HL-60/S4 (cell line): ENCODE results near the gene CAPG.
"Not testable (repeated sequence)": the region's sequence is repeated elsewhere in the genome, so short reads cannot be mapped to it uniquely, and the experiment has no call there.

ENCODE experiments used
- in situ Hi-C: fragments of 300-500 bp; cut with MboI; formaldehyde crosslinking; loops from 2 replicates; pipeline ENCODE4 v1.14.3; 2022; ENCODE audit warnings: low sequenced_read_pairs

The CAPG gene

DNA sequence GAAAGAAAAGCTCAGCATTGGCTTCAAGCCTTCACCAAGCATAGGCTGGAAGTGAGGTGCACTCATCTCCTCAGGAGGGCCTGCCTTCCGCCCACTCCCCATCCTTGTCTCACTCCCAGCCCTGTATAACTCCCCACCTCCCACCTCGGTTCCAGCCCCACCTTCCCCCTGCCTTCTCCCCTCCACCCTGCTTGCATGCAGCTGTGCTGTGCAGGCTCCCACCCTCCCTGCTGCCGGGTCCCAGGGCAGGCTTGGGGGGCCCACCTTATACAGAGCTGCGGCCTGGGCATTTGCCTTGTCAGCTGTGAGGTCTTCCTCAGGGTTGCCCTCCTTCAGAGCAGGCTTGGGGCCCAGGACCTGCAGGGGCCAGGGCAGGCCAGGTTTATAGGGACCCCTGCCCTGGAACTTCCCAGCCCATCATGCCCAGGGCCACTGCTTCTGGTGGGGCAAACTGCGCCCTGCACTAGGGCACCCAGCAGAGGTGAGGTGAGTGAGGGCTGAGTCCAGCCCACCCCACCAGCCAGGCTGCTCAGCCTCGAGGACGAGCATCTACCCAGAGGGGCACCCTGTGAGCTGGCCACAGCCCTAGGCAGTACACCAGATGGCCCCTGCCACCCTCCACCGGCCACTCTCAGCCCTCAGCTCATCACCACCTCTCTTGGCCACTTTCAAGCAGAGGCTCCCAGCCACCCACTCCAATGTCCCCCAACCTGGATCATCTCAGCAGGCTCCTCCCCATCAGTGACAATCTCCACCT is 11.6 kb downstream of the CAPG start:
- in situ Hi-C loops = no loop called here

DNA sequence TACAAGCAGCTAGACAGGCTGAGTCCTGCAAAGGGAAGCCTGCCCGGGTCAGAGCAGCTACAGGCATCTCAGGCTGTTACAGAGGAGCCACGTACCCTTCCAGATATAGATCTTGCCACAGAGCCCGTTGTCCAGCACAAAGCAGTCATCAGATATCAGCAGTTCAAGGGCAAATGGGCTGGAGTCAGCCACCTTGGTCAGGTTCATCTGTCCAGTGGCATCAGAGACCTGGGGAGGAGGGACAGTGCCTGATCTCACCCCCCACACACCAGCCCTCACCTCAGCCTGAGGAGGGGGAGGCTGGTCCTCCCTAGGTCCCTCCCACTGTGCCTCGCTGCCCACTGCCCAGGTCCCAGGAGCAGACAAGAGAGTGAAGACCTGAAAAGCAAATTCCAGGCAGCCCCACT is 12.2 kb downstream of the CAPG start:
- in situ Hi-C loops = no loop called here

DNA sequence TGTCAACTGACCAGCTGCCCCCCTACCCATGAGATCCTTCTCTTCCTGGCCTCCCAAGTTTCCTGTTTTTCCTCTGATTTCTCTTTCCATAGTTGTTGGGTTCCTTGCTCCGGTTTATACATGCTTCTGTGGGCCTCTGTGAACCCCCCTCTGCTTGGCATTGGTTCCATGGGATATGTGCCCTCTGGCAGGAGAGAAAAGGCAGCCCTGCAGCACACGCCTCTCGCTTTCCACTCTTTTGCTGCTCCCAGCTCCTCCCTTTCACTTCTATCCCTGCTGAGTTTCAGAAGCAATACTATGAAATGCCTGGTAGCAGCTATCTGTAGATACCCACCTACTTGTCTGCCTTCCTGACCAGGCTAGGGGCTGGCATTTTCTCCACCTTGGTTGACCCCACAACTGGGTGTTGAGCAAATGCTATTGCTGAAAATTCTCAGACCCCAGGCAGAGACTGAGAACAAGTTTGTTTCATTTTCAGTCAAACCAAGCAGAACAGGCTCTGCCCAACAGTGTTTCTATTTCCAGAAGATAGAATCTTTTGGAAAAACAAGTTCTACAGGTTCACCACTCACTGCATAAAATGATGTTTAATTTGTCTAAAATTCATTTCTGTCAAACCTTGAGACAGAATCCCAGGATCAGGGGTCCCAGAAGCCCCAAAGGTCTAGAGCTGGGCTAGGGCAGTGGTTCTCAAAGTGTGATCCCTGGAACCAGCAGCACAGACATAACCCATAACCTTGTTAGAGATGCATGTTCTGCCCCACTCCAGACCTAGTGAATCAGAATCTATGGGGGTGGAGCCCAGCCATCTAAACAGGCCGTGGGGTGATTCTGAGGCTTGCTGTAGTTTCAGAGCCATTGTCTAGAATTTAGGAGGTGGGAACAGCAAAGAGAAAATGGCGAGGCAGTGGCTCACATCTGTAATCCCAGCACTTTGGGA is 13.4 kb downstream of the CAPG start:
- in situ Hi-C loops = no loop called here

DNA sequence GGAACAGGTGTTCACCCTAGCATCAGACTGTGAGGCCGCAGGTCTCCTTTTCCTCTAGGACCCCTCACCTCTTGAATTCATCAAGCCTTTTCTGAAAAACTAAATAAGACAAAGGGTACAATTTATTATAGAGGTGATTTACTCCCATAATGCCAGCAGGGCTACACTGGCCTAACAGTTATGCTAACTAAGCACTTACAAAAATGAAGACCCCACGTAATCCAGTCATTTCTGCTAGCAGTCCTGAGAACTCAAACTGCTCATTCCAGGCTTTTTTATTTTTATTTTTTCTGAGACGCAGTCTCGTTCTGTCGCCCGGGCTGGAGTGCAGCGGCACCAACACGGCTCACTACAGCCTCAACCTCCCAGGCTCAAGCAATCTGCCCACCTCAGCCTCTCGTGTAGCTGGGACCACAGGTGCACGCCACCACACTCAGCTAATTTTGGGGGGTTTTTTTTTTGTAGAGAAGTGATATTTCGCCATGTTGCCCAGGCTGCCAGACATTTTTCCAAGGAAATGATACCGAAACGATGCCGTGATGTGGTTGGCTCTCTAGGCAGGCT is 14.2 kb downstream of the CAPG start:
- in situ Hi-C loops = no loop called here

DNA sequence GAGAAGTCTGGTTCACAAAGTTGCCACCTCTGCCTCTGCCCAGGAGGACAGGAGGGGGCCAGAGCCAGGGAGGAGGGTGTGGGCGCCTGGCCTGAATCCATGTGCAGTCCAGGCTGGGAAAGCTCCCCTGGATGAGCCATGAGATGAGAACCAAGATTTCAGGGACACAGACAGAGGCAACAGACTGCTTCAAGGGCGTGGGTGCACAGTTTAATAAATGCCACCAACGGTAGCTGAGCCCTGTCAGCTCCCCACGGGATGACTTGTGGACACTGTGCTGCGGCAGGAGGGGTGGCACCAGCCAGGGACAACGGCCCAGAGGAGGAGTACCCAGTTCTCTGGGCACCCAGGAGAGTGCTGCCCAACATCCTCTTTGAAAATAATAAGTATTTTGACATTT is 15.2 kb downstream of the CAPG start:
- in situ Hi-C loops = no loop called here

DNA sequence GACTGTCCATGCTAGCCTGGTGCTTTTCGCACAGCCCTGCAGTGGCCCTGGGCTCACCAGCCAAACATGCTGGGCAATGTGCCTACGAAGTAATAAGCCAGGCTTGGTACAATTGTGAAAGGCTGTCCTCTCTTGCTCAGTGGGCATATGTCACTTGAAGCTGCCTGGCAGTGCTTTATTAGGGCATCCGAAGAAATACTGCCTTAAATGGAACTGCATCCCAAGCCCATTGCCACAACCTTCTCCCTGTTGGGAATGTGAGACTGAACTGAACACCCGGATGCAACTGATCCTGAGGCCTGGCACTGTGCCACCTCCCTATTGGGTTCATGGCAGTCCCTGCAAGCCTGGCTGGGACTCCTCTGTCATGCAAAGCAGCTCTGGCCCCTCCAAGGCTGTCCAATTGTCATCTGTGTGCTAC is 15.9 kb downstream of the CAPG start:
- in situ Hi-C loops = no loop called here

DNA sequence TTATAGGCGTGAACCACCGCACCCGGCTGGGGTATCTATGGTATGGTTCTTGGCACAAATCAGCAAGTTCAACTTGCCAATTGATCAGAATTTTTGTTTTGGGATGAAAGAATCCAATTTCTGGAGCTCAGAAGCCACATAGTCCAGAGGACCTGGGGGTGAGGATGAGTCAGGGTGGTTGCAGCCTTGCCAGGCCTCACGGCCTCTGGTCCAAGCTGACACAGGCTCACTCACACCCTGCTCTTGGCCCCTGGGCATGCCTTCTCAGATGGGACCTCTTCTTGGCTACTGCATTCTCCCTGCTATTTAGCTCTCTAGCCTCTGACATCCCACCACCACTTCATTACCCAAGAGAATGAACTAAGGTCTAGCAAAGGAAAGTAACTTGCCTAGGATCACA is 16.3 kb downstream of the CAPG start:
- in situ Hi-C loops = no loop called here

DNA sequence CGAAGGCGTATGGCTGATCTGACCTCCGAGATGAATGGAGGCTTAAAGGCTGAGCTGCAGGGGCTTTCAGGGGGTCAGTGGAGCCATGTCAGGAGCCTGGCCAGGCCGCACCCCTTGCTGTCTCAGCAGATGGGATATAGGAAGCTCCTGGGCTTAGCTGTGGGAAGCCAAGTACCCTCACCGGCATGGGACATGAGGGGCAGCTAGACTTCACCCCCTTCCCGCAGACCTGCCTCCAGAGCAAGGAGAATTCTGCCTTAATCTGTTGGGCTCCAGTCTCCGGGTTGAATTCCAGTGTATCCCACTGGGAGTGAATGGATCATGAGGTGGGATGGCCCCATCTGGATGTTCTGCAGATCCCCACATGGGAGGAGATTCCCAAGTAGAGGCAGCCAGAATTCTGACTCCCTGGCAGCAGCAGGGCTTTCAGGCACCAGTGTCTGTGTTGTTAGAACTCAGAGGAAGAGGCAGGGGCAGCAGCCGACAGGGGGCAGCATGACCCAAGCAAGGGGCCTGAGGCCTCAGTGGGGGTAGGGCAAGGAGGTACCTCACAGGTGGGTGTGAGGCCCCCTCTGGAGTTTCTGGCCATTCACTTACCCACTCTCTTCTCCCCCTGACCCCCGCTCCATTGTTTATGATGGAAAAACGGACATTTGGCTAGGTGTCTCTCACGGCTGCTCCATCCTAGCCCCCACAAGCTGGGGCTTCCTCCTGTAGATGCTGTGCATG is 19.1 kb downstream of the CAPG start:
- in situ Hi-C loops = no loop called here

DNA sequence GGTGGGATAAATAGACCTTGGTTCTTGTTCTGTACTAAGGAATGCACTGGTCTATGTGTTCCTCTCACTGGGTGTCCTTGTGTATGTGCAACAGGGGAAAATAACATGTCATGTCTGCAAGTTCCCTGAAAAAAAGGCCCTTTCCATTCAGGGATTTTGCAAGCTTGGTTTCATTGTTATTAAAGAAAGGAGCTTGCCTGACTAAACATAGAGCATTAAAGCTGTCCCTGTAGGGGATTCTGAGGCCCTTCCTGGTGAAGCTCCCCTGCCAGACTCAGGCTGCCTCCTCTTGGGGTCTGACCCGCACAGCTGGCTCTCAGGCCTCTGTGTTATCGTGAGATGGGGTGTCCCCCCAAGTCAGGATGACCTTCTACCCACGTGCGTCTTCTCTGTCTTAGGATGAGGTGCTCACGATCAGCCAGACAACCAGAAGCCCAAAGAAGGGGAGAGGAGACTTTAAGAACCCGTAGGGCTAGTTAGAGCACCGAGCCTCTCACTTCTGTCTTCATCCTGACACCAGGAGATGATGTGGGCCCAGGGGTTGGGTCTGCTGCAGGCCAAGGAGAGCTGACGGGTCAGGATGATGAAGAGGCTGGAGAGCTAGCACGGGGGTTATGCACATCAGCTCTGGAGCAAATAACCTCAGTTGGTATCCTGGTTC is 21.2 kb downstream of the CAPG start:
- in situ Hi-C loops = no loop called here

DNA sequence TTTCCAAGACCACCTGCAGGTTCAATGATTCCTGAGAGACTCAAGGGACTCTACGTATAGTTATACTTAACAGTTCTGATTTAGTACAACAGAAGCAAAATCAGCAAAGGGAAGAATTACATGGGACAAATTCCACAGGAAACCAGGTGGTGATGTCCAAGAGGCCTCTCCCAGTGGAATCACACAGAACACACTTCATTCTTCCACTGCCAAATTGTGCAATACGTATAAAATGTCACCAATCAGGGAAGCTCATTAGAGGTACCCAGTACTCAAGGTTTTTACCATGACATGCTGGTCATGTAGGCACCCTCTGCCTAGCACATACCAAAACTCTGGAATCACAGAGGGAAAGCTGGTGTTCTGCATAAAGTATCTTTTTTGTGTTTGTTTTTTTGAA is 22.4 kb downstream of the CAPG start:
- in situ Hi-C loops = no loop called here

DNA sequence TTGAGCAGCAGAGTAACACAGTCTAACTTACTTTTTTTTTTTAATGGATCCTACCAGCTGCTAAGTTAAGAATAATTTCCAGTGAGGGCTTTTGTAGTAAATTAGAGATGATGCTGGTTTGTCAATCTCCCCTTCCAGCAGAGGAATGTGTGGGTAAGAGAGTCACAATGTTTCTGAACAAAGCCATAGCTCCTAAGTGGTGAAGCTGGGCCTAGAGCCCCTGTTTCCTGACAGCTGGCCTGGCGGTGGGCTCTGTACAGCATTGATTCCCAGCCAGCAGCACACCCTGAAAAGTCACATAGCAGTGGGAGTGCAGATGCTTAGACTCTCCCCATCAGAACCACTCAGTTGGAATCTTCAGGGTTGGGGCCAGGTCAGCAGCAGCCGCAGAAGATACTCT is 24.4 kb downstream of the CAPG start:
- in situ Hi-C loops = no loop called here

DNA sequence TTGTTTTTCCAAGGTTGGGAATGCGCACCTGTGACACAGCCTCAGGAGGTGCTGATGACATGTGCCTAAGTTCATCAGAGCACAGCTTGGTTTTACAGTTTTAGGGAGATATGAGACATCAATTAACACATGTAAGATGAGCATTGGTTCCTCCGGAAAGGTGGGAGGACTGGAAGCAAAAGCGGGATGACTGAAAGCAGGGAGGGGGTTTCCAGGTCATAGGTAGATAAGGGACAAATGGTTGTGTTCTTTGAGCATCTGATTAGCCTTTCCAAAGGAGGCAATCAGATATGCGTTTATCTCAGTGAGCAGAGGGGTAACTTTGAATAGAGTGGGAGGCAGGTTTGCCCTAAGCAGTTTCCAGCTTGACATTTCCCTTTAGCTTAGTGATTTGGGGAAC is 26.3 kb downstream of the CAPG start:
- in situ Hi-C loops = no loop called here

DNA sequence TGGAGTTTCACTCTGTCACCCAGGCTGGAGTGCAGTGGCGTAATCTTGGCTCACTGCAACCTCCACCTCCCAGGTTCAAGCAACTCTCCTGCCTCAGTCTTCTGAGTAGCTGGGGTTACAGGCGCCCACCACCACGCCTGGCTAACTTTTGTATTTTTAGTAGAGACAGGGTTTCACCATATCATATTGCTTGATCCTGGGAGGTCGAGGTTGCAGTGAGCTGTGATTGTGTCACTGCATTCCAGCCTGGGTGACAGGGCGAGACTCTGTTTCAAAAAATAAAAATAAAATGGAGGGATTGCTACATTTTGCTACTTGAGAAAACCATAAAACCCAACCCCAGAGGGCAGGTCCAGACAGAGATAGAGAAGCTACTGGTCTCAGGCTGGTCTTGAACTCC is 27.0 kb downstream of the CAPG start:
- in situ Hi-C loops = not testable (repeated sequence)

DNA sequence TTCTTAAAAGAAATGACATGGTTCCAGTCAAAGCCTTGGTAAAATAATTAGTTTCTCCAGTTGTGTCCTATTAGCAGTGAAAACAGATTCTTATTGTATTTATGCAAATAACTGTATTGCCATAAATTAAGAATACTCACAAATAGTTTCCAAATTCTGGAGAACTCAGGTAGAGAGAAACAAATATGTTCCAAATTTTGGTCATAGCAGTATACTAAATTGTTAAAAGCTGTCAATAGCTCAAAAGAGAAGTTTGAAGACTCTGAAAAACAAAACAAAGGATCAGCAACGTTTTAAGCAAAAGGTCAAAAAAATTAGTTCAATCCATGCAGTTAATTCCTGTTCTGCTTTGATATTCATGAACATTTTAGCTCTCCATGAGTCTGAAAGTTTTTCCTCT is 30.1 kb downstream of the CAPG start:
- in situ Hi-C loops = no loop called here

DNA sequence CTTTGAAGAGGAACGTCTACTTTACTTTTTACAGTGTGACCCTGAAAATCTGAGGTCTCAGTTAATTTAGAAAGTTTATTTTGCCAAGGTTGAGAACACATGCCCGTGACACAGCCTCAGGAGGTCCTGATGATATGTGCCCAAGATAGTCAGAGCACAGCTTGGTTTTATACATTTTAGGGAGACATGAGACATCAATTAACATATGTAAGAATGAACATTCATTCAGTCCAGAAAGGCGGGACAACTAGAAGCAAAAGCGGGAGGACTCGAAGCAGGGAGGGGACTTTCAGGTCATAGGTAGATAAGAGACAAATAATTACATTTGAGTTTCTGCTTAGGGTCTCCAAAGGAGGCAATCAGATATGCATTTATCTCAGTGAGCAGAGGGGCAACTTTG is 31.9 kb downstream of the CAPG start:
- in situ Hi-C loops = no loop called here

DNA sequence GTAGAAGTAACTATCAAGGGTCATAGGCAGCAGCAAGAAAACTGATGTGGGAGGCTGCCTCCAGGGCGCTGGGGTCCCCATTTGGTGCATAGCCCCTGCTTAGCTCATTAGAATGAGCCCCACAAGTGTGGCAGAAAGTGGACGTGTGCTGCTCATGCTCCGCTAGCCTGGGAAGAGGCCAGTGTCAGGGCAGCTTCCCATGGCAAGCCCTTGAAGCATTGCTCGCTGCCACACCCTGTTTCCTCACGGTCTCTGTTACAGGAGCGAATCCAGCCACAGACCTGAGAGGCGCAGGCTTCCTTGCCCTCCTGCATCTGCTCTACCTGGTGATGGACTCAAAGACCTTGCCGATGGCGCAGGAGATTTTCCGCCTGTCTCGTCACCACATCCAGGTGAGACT is 33.1 kb downstream of the CAPG start:
- in situ Hi-C loops = no loop called here

DNA sequence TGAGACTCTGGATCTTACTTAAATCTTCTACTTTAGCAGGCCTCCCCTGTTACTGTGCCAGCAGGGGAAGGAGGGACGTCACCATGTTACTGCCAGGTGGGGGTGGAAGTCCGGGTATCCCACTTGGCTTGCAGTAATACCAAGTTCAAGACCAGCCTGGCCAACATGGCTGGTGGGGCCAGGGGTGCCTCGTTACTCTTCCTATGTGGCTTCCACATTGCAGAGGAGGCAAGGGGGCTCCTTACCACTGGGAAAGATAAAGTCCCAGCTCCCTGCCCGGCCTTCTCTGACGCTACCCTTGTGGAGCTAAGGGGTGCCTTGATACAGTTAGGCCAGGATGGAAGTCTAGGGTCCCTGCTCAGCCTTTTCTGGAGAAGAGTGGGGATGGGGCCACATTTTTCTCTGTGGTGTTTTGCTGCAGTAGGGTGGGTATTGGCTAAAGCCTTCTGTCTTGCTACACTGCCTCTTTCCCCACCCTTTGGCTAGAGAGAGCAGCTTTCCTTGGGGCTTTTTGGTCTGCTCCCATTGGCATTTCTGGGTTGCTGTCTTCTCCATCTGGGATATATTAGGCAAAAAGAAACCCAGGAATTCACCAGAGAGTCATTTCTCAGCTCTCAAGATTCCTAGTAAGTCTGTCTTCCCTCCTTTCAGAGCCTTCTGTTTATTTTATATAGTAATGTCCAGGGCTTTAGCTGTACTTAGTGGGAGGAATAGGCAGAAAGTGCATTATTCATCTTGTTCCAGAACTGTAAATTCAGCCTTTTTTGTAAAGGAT is 33.7 kb downstream of the CAPG start:
- in situ Hi-C loops = no loop called here

DNA sequence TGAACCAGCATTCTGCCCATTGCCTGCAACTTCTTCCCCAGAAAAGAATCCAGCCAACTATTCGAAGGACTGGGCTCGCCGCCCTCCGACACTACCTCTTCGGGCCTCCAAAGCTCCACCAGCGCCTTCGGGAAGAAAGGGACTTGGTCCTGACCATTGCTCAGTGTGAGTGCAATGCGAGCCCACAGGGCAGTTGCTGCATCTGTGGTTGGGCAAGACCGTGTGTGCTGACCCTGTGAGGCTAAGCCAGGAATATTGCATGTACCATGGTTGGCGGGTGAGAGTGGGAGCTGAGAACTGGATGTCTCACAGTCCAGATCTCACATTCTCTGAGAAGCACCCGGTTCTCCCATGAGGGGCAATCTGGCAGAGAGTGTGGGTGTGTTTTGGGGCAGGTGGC is 39.1 kb downstream of the CAPG start:
- in situ Hi-C loops = no loop called here

DNA sequence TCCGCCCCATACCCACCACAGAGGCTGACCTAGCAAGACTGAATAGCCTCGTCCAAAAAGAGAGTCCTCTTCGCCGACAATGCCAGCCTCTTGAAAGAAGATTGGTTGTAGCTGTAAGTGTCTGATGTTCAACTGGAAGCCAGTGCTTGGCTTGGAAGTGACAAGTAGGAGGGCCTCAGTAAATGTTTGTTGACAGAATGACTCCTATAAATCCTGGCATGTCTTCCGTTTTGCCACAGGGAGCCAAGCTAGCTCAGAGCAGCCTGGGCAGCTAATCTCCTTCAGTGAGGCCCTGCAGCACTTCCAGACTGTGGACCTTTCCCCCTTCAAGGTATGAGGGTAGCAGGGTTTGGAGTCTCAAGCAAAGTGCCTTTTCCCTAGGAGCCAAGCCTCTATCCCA is 40.7 kb downstream of the CAPG start:
- in situ Hi-C loops = no loop called here

DNA sequence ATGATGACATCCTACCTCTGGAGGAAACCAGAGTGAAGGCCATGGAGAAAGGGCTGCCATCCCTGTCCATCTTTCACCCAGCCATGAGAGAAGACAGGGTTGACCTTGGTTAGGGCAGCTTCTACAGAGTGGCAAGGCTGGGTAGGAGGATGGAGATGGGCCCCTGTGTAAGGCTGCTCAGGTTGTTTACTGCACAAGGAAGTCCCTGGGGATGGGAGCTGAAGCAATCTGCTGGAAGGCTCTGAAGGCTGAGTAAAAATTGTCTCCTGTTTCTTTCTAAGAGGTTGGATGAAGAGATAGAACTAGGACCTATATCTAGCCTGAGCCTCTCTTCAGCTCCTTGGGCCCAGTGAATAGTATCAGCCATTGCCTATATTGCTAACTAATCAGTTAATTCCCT is 41.2 kb downstream of the CAPG start:
- in situ Hi-C loops = no loop called here
